GM19452 (cell line): ENCODE results near the gene BRD7.

ENCODE experiments used
- ATAC-seq: cut with Tn5 transposase; IDR thresholded peaks from one replicate; pipeline ENCODE4 v1.9.1; 2021; ENCODE audit not compliant: unreplicated experiment

Gene BRD7

DNA sequence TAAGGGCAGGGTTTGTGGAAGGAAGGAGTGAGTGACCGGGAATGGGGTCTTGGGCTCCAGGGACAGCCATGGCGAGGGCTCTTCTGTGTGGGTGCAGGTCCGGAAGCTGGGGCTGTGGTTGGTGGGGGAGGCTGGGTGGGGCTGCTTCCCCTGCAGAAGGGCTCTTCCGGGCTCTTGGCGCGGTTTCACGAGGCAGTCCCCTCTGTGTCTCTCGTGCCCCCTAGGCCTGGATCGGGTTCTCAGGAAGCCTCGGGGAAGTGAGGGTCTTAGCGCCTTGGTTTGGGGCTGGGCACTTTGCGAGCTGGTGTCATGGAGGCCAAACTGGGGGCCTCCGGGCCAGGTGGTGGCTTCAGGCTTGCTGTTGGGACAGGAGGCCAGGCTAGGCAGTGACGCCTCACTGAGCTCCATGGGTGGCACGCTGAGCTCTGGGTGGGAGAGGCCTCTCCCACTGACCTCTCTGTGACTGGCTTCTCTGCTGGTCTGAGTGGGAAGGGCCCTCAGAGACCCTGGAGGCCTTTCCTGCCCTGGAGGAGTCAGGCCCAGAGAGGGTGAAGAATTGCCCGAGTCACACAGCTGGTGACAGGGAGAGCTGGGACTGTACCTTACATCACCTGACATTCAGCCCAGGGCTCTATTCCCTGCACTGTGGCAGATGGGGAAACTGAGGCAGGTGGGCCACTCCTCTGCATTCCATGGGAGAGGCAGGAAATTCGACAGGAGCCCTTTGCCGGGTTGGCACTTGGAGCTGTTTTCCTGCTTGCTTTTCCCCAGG is 94.3 kb downstream of the BRD7 start:
- peak; percentile 39 for ATAC-seq

DNA sequence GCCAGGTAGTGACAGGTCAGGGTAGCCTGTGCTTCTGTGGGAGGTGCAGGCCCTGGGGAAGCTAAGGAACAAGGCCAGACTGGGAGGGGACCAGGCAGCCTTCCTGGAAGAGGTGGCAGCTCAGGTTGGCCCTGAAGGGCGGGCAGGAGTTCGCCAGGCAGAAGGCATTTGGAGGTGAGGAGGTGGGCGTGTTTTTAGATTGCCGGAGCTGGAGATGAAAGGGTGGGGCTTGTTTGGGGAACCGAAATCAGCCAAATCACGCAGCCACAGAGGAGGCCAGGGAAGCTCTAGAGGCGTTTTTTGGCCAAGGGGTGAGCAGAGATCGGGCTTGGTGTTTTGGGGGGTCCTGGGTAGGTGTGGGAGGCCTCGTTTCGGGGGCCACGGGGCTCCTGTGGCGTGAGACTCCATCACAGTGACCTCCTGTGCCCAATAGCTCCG is 94.9 kb downstream of the BRD7 start:
- peak; percentile 65 for ATAC-seq

GRCh38 chr16:50273382-50273690 is 95.5 kb downstream of the BRD7 start:
- ATAC-seq, result no peak

- ATAC-seq, result no peak
These were observed 96.0 kb downstream of the BRD7 start for GRCh38 chr16:50272687-50273381.

GRCh38 chr16:50272111-50272571 is 96.6 kb downstream of the BRD7 start:
- ATAC-seq, result no peak

DNA sequence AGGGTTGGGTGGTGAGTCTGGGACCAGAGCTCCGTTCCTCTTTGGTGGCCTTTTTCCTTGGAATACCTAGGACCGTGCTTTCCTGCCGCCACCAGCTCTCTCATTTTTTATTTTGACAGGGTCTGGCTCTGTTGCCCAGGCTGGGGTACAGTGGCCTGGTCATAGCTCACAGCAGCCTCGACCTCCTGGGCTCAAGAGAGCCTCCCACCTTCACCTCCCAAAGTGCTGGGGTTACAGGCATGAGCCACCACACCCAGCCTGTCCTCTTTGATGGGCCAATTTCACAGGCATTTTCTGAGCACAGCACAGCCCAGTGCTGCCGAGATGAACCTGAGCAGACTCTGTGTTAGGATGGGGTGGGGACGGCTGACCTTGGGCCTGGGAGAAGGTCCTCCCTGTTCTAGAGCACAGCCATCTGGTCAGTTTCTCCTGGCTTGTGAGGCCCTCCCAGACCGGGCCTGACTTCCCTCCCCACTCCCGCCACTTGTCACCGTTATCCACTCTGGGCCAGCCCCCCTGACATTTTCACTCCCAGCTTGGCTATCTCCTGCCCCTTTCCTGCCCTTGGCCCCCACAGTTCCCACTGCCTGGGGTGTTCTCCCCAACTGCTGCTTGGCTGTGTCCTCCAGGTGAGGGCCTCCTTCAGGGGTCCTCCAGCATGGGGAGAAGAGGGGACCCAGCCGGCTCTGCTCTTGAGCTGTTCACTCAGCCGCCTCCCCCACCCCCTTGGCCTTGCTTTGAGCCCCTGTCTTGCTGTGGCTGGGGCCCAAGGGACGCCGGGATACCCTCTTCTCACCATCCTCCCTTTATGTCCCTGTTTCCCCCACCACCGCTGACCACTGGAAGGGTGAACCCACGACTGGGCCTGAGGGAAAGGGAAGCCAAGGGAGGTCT is 97.4 kb downstream of the BRD7 start:
- no peak for ATAC-seq

DNA sequence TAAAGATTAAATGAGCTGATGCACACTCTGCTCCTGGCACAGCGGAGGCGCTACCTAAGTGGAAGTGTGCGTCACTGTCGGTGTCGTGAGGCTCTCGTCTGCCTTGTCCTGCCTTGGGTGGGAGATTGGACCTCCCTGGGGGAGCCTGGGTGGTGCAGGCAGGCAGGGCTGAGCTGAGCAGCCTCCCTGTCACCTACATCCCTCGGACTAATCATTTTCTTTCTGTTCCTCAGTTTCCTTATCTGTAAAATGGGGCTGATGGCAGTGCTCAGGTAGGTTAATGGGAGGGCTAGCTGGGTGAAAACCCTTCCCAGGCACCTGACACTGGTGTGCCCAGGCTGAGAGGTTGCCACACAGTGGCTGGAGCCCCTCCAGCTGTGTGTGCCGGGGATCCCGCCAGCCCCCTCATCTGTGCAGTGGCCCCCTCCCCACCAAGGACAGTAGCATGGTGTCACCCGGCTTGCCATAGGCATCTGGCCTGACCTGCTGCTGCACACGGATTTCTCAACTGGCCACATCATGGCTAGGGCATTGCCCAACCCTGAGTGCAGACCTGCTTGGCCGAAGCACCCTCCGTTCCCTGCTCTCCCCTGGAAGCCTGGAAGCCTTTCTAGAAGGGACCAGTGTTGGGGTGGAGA is 98.2 kb downstream of the BRD7 start:
- no peak for ATAC-seq

DNA sequence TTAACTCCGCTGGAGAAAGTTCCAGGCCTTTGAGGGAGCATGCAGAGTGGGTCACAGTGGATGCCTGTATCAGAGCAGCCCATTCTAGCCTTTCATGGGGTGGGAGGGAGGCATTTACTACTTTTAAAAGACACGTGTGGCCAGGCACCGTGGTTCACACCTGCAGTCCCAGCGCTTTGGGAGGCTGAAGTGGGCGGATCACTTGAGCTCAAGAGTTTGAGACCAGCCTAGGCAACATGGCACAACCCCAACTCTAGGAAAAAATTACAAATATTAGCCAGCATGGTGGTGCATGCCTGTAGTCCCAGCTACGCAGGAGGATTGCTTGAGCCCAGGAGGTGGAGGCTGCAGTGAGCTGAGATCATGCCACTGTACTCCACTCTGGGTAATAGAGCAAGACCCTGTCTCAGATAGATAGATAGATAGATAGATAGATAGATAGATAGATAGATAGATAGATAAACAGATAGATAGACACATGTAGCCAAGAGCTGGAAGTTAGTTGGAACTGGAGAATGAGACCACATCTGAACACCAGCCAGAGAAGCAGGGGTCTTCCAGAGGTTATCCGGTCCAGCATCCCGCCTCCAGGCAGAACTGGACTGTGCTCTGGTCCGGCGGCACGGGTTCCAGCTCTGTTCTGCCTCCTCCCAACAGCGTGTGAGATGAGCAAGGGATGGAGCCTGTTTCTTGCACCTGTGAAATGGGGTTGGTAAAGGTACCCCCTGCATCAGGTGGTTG is 98.8 kb downstream of the BRD7 start:
- no peak for ATAC-seq

DNA sequence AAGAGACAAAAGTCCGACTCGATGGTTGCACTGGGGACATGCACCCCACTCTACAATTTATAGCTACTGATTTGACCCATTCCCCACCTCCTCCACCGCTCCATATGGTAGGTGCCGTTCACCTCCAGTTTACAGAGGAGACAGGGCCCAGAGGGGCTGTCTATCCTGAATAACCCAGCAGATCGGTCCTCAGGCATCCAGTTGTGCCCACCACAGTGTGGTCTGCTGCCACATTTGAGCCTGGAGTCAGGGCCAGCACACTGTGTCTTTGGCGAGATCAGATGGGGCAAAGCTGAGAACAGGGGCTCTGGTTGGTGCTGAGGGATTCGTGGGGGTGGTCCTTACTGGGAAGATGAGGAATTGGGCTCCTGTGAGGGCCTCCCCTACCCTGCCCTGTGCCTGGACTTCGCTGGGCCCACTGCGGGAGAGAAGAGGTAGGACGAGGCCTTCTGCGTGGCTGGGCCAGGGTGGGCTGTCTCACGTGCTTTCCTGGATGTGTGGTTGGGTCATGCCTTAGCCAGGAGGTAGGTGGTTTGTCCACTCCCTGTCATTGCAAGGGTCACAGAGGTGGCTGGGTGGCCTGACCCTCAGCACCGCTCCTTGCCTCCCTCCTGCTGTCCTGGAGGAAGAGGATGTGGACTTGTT is 99.6 kb downstream of the BRD7 start:
- no peak for ATAC-seq

GRCh38 chr16:50268352-50268751 is 100.4 kb downstream of the BRD7 start:
- no peak for ATAC-seq

DNA sequence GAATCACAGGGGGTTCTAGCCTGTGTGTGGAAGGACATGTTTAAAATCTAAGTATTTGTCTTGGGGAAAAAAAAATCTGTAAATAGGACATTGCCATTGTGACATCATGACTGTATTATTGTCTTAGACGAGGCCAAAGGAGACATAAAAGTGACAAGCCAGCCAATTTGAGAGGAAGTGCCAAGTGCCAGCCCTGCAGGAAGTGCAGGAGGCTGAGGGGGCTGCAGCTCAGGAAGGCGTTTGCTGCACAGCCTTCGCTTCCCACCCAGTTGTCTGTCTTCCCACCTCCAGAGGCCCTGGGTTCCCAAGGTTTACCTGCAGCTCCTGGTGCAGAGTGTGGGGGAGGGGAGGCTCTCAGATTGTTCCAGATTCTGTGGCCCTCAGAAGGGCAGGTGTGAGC is 101.1 kb downstream of the BRD7 start:
- ATAC-seq, result no peak

GRCh38 chr16:50267151-50267631 is 101.6 kb downstream of the BRD7 start:
- ATAC-seq, result no peak

DNA sequence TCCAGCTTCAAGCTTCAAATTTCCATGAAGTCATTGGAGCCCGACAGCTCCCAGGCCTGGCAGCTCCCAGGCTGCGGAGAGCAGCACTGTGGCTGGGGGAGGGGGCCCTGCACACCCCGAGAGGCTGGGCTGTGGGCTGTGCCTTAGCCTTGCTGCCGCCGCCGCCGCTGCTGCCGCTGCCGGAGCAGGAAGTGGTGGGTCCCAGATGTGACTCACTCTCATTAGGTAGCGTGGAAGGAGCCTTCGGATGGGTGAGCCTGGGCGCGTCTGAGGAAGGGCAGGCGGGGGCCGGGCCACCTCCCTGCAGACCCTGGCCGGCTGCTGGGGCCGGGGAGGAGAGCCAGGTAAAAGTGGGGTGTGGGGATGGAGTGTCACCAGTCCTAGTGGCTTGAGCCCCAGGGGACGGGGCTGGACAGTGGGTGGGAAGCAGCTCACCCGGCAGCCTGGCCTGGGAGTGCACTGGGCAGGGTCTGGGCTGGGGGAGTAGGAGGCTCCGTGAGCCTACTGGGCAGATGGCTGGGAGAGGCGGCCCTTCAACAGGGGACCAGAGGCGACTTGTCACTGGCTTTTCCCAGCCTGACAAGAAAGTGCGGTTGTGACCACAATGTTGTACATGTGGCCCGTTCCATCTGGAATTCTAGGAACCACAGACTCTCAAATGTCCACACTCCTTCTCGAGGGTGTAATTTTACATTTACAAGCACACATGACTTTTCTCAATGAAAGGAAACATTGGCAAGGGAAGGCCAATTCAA is 102.3 kb downstream of the BRD7 start, which contains the start of gene ADCY7:
ADCY7 (plus strand) TSS at position 215 of the 755 bp plus-strand sequence. CDS start 21,629 bp downstream, outside the sequence.
- ATAC-seq, result peak; percentile 87
